Measurements from ENCODE around the gene MAPKAPK5.
"Not testable (repeated sequence)": the region's sequence is repeated elsewhere in the genome, so short reads cannot be mapped to it uniquely, and the experiment has no call there.

MAPKAPK5 gene

GRCh38 chr12:111828338-111828979 is 13.6 kb upstream of the MAPKAPK5 start:
- DNase-seq, result no peak

GRCh38 chr12:111829635-111830034 is 12.4 kb upstream of the MAPKAPK5 start:
- not testable (repeated sequence) for DNase-seq

- DNase-seq, result not testable (repeated sequence)
These were observed 7.2 kb upstream of the MAPKAPK5 start for GRCh38 chr12:111834740-111835386.

- DNase-seq, result not testable (repeated sequence)
These were observed 6.4 kb upstream of the MAPKAPK5 start for GRCh38 chr12:111835531-111836181.

GRCh38 chr12:111838353-111838752 is 3.7 kb upstream of the MAPKAPK5 start:
- DNase-seq, result no peak

GRCh38 chr12:111840807-111841206 is 1.2 kb upstream of the MAPKAPK5 start:
- DNase-seq, result no peak

GRCh38 chr12:111841236-111841749 is 735 bp upstream of the MAPKAPK5 start:
- no peak for DNase-seq

DNA sequence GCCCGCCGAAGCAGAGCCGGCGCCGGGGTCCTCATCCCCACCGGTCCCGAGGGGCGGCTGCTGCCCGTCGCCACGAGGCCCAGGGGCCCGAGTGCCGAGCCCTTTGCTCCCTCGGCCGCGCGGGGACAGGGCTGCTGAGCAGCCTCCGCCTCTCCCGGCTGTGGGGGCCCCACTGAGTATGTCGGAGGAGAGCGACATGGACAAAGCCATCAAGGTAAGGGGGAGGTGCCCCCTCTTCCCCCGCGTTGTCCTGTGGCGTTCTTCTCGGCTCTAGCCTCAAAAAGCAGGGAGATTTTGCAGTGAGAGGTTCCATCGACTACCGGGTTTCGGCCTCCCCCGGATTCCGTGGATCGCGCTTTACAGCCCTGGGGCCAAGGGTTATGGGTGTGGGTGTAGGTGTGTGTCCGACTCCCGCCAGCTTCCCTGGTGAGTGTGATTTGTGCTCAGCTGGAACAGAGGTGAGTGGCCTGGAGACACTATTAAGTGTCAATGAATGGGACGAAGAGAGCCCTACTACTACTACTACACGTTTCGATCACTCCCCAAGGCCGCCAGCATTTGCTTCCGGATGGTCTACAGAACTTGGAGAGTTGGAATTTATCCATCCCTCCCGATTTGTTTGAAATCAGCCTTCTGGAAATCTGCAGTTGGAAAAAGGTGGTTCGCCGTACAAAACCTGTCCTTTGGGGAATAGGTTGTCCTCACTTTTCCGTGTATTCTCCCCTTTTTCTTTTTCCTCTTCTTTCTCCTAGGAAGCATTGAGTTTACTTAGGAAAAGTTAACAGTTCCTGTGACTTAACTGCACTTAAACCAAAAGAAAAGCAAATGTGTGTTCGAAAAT is 748 bp downstream of the MAPKAPK5 start:
- no peak for DNase-seq

GRCh38 chr12:111846016-111846415 is 4.0 kb downstream of the MAPKAPK5 start:
- no peak for DNase-seq

GRCh38 chr12:111850526-111850925 is 8.5 kb downstream of the MAPKAPK5 start:
- no peak for DNase-seq

GRCh38 chr12:111858186-111858585 is 16.2 kb downstream of the MAPKAPK5 start:
- DNase-seq, result no peak

DNA sequence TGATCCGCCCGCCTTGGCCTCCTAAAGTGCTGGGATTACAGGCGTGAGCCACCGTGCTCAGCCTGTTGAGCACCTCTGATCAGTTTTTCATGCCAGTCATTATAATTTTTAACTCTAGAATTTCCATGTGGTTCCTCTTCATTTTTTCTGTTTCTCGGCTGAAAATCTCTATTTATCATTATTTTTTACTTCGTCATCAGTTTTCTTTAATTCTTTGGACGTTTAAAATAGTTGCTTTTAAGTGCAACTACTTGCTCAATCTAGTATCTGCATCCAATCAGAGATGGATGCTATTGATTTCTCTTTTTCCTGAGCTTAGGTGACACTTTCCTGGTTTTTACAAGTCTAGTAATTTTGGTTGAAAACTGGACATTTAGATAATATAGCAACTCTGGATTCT is 16.8 kb downstream of the MAPKAPK5 start:
- DNase-seq, result no peak

GRCh38 chr12:111864913-111865312 is 22.9 kb downstream of the MAPKAPK5 start:
- no peak for DNase-seq

- no peak for DNase-seq
These were observed 25.5 kb downstream of the MAPKAPK5 start for GRCh38 chr12:111867531-111867930.

DNA sequence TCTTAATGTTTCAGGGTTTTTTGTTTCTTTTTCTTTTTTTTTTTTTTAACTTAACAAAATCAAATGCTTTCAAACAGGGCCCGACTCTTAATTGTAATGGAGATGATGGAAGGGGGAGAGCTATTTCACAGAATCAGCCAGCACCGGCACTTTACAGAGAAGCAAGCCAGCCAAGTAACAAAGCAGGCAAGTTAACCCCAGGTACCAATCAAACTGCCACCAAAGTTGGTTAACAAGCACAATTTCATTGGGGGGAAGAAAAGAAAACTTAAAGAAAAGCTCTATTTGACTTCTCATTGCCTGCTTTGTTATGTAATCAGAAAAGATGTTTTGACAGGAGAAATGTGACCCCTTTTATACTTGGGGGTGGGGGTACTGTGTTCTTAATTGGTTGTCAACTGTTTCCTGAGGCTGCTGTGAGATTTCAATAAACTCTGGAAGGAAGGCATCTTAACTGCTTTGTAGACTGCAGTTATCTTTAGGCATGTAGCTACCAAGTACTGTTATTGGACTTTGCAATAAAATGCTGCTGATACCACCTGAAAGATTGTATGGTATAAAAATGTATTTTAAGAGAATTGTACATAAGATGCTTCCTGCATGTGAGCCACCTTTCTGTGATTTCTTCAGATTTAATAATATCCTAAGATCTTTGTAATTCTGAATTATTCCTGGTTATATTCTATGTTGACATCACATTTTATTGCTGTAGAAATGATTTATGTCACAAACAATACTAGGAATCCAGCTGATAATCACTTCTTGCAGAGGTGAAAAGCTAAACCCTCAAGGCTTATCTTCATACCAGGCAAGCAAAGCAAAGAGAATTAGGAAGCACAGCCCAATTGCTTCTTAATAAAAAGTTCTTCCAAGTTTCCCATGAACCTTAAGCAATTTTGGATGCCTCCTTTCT is 26.9 kb downstream of the MAPKAPK5 start:
- no peak for DNase-seq

DNA sequence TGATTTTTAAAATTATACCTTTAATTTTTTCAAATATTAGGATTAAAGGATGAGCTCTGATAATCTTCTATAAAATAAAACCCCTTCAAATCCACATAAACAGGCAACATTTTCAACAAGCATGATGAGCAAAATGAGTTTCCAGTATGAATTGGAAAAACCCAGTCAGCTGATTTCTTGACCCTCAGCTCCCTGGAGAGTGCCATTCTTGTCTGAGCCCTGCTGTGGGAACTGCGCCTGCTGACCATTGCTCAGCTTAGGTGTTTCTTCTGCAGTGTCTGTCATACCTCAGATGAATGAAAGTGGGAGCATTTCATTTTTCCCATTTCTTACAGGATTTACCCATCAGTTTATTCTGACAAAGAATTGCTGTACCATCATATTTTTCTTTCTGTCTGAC is 27.6 kb downstream of the MAPKAPK5 start:
- DNase-seq, result no peak

- DNase-seq, result no peak
These were observed 28.2 kb downstream of the MAPKAPK5 start for GRCh38 chr12:111870216-111870615.

DNA sequence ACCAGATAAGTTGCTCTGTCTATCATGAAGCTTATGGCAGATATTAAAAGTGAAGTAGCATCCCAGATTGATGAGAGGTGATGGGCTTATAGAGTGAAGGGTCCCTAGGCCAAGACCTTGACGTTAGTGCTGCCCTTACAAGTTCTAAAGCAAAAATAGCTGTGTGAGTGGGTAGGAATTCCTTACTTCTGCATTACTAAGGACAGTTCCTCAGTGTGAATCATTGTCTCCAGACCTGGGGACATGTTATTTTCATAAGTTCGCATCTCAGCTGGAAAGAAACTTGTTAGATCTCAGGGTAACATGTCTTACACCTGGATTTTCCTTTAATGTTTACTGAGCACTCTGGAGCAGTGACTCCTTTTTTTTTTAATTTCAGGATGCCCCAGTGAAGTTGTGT is 28.7 kb downstream of the MAPKAPK5 start:
- no peak for DNase-seq

DNA sequence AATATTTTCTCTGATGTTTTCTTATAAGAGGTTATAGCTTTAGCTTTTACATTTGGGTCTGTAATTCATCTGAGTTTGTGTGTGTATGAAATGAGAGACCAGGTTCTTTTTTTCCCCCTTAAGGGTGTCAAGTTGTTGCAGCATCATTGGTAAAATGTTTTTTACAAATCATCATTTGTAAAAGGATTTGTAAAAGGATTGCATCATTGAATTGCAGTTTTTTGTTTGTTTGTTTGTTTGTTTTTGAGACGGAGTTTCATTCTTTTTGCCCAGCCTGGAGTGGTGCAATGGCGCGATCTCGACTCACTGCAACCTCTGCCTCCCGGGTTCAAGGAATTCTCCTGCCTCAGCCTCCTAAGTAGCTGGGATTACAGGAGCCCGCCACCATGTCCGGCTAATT is 31.1 kb downstream of the MAPKAPK5 start:
- no peak for DNase-seq

- DNase-seq, result no peak
These were observed 39.7 kb downstream of the MAPKAPK5 start for GRCh38 chr12:111881716-111882115.

DNA sequence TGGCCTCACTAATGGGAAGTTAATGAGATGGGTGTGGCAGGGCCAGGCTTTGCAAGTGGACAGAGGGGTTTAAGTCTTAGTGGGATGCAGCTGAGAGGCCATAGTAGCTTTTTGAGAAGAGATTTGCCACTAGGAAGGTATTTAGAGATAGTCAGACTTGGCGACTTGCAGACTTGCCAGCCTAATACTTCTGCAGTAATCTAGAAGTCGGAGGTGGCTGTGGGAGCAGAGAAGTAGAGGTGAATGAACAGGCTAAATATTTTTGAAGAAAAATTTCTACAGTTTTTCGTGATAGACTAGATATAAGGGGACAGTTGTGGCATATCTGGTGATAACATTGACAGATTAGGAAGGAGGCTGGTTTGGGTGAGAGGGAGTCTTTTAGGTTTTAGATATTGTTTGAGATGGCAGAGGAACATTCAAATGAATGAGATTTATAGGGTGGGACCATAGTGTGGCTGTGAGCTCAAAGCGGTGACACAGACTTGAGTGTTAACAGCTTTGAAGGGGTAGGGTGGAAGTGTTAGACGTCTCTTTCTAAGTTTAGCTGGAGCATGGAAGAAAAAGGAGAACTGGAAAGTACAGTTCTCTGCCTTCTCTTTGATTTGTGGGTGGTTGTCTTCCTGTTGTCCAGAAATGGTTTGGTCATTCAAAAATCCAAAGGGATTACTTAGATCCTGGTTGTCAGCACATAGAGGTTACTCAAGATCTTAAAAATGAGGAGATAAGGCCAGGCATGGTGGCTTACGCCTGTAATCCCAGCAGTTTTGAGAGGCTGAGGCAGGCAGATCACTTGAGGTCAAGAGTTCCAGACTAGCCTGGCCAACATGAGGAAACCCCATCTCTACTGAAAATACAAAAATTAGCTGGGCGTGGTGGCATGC is 44.9 kb downstream of the MAPKAPK5 start:
- no peak for DNase-seq

Measured in amniotic stem cell (primary cell).